Stomach smooth muscle (tissue), 2 donors: Measurements from ENCODE around the gene MYO18A.

Experiments
- H3K27ac ChIP-seq: one replicate; pipeline ENCODE4 v1.7.0; 2013; ENCODE audit warnings: mild to moderate bottlenecking, low read length, inconsistent platforms
- H3K27me3 ChIP-seq, 2 donors: one replicate each; pipeline ENCODE4 v1.7.0; 2013; ENCODE audit warnings: low read length in 2 of 2; ENCODE audit not compliant: insufficient read depth in 2 of 2, control insufficient read depth in 1 of 2
- H3K36me3 ChIP-seq, 2 donors: one replicate each; pipeline ENCODE4 v1.7.0; 2013; ENCODE audit warnings: low read length in 2 of 2; ENCODE audit not compliant: control insufficient read depth in 2 of 2, insufficient read depth in 2 of 2
- H3K4me1 ChIP-seq: one replicate; pipeline ENCODE4 v1.7.0; 2013; ENCODE audit warnings: low read length; ENCODE audit not compliant: control insufficient read depth, insufficient read depth
- H3K4me3 ChIP-seq, 2 donors: one replicate each; pipeline ENCODE4 v1.7.0; 2013; ENCODE audit warnings: low read length in 2 of 2
- H3K9ac ChIP-seq, 2 donors: one replicate each; pipeline ENCODE4 v1.7.0; 2013; ENCODE audit warnings: low read length in 2 of 2, mild to moderate bottlenecking in 1 of 2
- H3K9me3 ChIP-seq, 2 donors: one replicate each; pipeline ENCODE4 v1.7.0; 2013; ENCODE audit warnings: low read length in 2 of 2; ENCODE audit not compliant: control insufficient read depth in 2 of 2
- donor health status: healthy.
- donor health status: Pancreatic carcinoma.

MYO18A gene

GRCh38 chr17:29194669-29195068 lies 14.5 kb upstream of the MYO18A start:
- Histone ChIP-seq H3K9me3 (no peaks in the 10 kb centered on the region), H3K36me3 (no peaks in the 10 kb centered on the region), H3K27me3 (peaks cover 0 to 3% of the 10 kb centered on the region in 2 donors), H3K9ac (no peak overlapping the region), H3K4me3 (no peak overlapping the region), H3K27ac (no peak overlapping the region), H3K4me1 (no peaks in the 10 kb centered on the region)

- Histone ChIP-seq H3K4me1 (no peaks in the 10 kb centered on the region), H3K36me3 (no peaks in the 10 kb centered on the region), H3K27ac (no peak overlapping the region), H3K4me3 (no peak overlapping the region), H3K9me3 (no peaks in the 10 kb centered on the region), H3K9ac (no peak overlapping the region), H3K27me3 (peaks cover 0 to 3% of the 10 kb centered on the region in 2 donors)
Observed at GRCh38 chr17:29193146-29193545, 12.9 kb upstream of the MYO18A start.

DNA sequence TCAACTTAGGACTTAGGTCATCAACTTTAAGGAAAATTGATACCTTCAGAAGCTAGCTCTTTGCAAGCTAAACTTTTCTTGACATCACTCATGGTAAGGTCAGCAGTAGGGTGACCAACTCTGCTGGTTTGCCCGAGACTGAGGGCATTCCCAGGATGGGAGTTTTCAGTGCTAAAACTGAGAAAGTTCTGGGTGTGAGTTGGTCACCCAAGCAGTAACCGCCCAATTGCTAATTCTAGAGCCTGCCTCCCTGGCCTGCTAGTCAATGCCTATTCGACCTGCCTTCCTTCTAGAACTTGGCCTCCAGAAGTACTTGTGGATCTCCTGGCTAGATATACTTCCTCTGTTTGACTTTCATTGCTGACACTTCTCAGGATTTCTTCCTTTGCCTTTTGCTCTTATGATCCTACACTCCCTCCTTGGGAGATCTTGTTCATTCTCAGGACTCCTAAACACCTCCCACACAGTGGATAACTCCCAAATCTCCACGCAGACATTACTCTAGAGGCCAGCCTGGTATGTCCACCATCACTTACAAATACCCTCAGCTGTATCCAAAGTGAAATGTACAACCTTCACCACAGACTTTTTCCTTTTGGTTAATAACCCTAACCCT lies 10.5 kb upstream of the MYO18A start:
- Histone ChIP-seq H3K36me3 (no peaks in the 10 kb centered on the region), H3K4me1 (no peaks in the 10 kb centered on the region), H3K4me3 (no peak overlapping the region), H3K27ac (no peak overlapping the region), H3K9ac (no peak overlapping the region), H3K9me3 (no peaks in the 10 kb centered on the region), H3K27me3 (peaks cover 0 to 3% of the 10 kb centered on the region in 2 donors)

DNA sequence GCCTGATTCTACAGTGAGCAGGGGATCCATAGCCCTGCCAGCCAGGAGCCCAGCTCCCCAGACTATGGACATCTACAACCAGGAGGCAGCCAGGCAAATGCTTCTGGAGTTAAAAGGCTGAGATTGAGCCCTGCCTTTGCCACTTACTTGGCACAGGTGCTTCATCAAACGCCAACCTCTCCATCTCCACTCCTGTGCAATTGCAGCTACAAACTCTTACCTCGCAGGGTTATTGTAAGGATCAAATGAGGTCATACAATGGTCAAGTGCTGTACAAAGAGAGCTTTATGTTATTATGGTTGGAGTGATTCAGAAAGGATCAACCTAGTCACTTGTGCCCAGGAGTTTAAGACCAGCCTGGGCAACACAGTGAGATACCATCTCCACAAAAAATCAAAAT lies 9.8 kb upstream of the MYO18A start:
- H3K27ac ChIP-seq = no peak overlapping the region
- H3K4me1 ChIP-seq = no peaks in the 10 kb centered on the region
- no peak overlapping the region for H3K9ac ChIP-seq
- no peak overlapping the region for H3K4me3 ChIP-seq
- no peaks in the 10 kb centered on the region for H3K36me3 ChIP-seq
- peaks cover 0 to 3% of the 10 kb centered on the region in 2 donors for H3K27me3 ChIP-seq
- no peaks in the 10 kb centered on the region for H3K9me3 ChIP-seq

DNA sequence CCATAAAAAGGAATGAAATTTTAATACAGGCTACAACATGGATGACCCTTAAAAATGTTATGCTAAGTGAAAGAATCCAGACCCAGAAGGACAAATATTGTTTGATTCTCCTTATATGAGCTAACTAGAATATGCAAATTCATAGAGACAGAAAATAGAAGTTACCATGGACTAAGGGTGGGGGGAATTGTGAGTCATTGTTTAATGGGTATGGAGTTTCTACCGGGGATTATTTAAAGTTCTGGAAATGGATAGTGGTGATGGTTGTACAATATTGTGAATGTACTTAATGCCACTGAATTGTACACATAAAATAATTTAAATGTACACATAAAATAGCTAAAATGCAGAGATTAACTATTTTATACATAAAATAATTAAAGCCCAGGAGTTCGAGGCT lies 9.2 kb upstream of the MYO18A start:
- no peaks in the 10 kb centered on the region for H3K4me1 ChIP-seq
- no peaks in the 10 kb centered on the region for H3K36me3 ChIP-seq
- no peak overlapping the region for H3K4me3 ChIP-seq
- peaks cover 0 to 3% of the 10 kb centered on the region in 2 donors for H3K27me3 ChIP-seq
- no peak overlapping the region for H3K9ac ChIP-seq
- H3K27ac ChIP-seq = no peak overlapping the region
- no peaks in the 10 kb centered on the region for H3K9me3 ChIP-seq

DNA sequence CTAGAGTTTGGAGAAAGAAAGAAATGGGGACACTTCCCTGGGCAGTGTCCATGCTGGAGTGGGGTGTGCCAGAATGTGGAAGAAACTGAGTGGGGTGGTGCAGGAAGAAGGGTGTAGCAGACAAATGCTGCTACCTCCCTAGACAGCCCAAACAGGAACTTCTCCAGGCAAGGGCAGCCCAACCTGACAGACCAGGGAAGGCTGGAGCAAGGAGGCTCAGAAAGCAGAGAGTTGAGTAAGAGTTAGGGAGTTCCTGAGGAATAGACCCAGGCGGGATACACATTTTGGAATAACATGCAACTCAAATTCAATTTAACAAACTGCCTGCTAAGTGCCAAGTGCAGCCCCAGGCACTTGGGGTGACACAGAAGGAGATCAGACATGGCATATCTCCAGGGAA lies 1.0 kb upstream of the MYO18A start:
- peak overlapping the region; percentile 70 to 94 for H3K9ac ChIP-seq
- no peaks in the 10 kb centered on the region for H3K9me3 ChIP-seq
- H3K27ac ChIP-seq = peak overlapping the region; percentile 89
- no peaks in the 10 kb centered on the region for H3K36me3 ChIP-seq
- peaks cover 42% of the 10 kb centered on the region for H3K4me1 ChIP-seq
- no peaks in the 10 kb centered on the region for H3K27me3 ChIP-seq
- H3K4me3 ChIP-seq = peak overlapping the region in 1 of 2 donors; percentile 78

- Histone ChIP-seq H3K36me3 (no peaks in the 10 kb centered on the region), H3K4me1 (peaks cover 44% of the 10 kb centered on the region), H3K9me3 (no peaks in the 10 kb centered on the region), H3K4me3 (peak overlapping the region; percentile 51 to 78), H3K27ac (peak overlapping the region; percentile 89), H3K9ac (peak overlapping the region; percentile 70 to 94), H3K27me3 (no peaks in the 10 kb centered on the region)
Observed at GRCh38 chr17:29180788-29181160, 576 bp upstream of the MYO18A start.

DNA sequence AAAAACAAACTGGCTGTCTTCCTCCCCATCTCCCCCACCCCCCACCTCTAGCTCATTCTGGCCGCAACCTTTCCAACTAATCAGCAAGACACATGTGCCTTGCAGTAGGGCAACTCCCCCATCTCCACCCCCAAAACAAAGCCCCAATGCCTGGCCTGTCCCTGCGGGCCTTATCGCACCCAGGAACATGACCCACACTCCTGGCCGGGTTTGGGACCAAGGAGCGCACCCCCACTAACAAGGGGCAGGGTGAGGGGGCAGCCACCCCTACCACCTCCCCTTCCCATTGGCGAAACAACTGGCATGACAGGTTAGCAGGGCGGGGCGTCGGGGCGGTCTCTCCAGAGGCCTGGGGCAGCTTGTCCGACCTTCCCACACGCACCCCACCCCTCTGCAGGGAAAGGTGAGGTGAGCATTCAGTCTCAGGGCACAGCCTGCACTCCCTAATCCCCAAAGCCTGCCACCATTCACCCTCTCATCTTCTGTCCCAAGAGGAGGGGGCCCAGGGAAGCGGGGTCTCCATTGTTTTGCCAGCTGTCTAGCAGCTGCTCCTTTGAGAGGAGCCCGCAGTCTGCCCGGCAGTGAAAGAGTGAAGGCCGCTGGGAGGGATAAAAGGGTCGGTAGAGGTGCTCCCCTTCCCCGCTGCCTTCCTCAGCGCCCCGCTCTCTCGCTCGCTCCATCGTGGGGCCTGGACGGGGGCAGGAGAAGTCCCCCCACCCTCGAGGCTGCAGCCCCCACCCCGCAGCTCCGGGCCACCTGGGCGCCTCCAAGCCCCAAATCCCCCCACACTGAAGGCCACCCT lies 765 bp downstream of the MYO18A start:
- peak overlapping the region; percentile 64 for H3K27ac ChIP-seq

GRCh38 chr17:29178750-29179231 lies 1.4 kb downstream of the MYO18A start:
- Histone ChIP-seq H3K36me3 (no peaks in the 10 kb centered on the region), H3K4me3 (peak overlapping the region; percentile 71 to 78), H3K4me1 (peaks cover 44% of the 10 kb centered on the region), H3K9me3 (no peaks in the 10 kb centered on the region), H3K9ac (peak overlapping the region; percentile 47 to 72), H3K27me3 (no peaks in the 10 kb centered on the region), H3K27ac (peak overlapping the region; percentile 64)

More for the DNA sequence above, 765 bp downstream of the MYO18A start:
- Histone ChIP-seq H3K9me3 (no peaks in the 10 kb centered on the region), H3K4me3 (peak overlapping the region; percentile 71 to 78), H3K9ac (peak overlapping the region; percentile 66 to 72), H3K4me1 (peaks cover 44% of the 10 kb centered on the region), H3K36me3 (no peaks in the 10 kb centered on the region), H3K27me3 (no peaks in the 10 kb centered on the region)

GRCh38 chr17:29177871-29178749 lies 2.1 kb downstream of the MYO18A start:
- no peaks in the 10 kb centered on the region for H3K36me3 ChIP-seq
- H3K9me3 ChIP-seq = no peaks in the 10 kb centered on the region
- no peaks in the 10 kb centered on the region for H3K27me3 ChIP-seq
- H3K4me1 ChIP-seq = peaks cover 44% of the 10 kb centered on the region
- peak overlapping the region; percentile 64 for H3K27ac ChIP-seq
- peak overlapping the region; percentile 47 to 72 for H3K9ac ChIP-seq
- peak overlapping the region; percentile 31 to 79 for H3K4me3 ChIP-seq
